Mesenchymal stem cell (in vitro differentiated cells and primary cell): ENCODE results near the gene SIX4.

ENCODE experiments used
- DNase-seq: peaks from one replicate; pipeline ENCODE4 v3.0.0-alpha.2; 2013
- H2AFZ ChIP-seq: one replicate; pipeline ENCODE4 v1.6.1; 2013; ENCODE audit warnings: low read depth, mild to moderate bottlenecking, control low read depth, inconsistent platforms, low read length, moderate library complexity
- H2AK5ac ChIP-seq: 2 replicates; pipeline ENCODE4 v1.6.1; 2013; ENCODE audit warnings: low read length, moderate library complexity, mild to moderate bottlenecking, inconsistent platforms; ENCODE audit not compliant: severe bottlenecking
- H2BK120ac ChIP-seq: one replicate; pipeline ENCODE4 v1.6.1; 2013; ENCODE audit warnings: low read depth, mild to moderate bottlenecking, inconsistent platforms, low read length, moderate library complexity
- H2BK12ac ChIP-seq, 2 experiments: one replicate each; pipeline ENCODE4 v1.6.1; 2013; ENCODE audit warnings: inconsistent platforms in 2 of 2, low read length in 2 of 2, mild to moderate bottlenecking in 2 of 2, moderate library complexity in 2 of 2, control low read depth in 1 of 2
- H2BK15ac ChIP-seq: one replicate; pipeline ENCODE4 v1.6.1; 2013; ENCODE audit warnings: mild to moderate bottlenecking, low read depth, inconsistent platforms; ENCODE audit not compliant: poor library complexity, severe bottlenecking
- H2BK5ac ChIP-seq: 2 replicates; pipeline ENCODE4 v1.6.1; 2013; ENCODE audit warnings: low read depth, mild to moderate bottlenecking, low read length, control low read depth, inconsistent platforms; ENCODE audit not compliant: poor library complexity, severe bottlenecking
- H3K14ac ChIP-seq, 2 experiments: one replicate each; pipeline ENCODE4 v1.6.1; 2013; ENCODE audit warnings: inconsistent platforms in 2 of 2, low read length in 2 of 2, control low read depth in 1 of 2, mild to moderate bottlenecking in 1 of 2, moderate library complexity in 1 of 2
- H3K18ac ChIP-seq, 2 experiments: one replicate each; pipeline ENCODE4 v1.6.1; 2013; ENCODE audit warnings: inconsistent platforms in 2 of 2, low read length in 2 of 2, control low read depth in 1 of 2, low read depth in 1 of 2, mild to moderate bottlenecking in 1 of 2
- H3K23ac ChIP-seq, 2 experiments: one replicate each; pipeline ENCODE4 v1.6.1; 2013; ENCODE audit warnings: inconsistent platforms in 2 of 2, low read length in 2 of 2, mild to moderate bottlenecking in 2 of 2, moderate library complexity in 2 of 2, control low read depth in 1 of 2
- H3K27ac ChIP-seq: 2 replicates; pipeline ENCODE4 v1.5.1; 2013; ENCODE audit warnings: mild to moderate bottlenecking, moderate library complexity, low read length, control low read depth, inconsistent platforms; ENCODE audit not compliant: poor library complexity, severe bottlenecking
- H3K27me3 ChIP-seq, 2 experiments: 2 replicates each; pipeline versions ENCODE4 v1.6.1 to v1.7.0; 2013; ENCODE audit warnings: low read length in 2 of 2, mild to moderate bottlenecking in 2 of 2, moderate library complexity in 2 of 2, control low read depth in 1 of 2, inconsistent platforms in 1 of 2; ENCODE audit not compliant: control insufficient read depth in 1 of 2, insufficient read depth in 1 of 2
- H3K36me3 ChIP-seq, 2 experiments: 2 replicates each; pipeline versions ENCODE4 v1.6.1 to v1.7.0; 2013; ENCODE audit warnings: low read length in 2 of 2, control low read depth in 1 of 2, inconsistent platforms in 1 of 2, low read depth in 1 of 2, mild to moderate bottlenecking in 1 of 2; ENCODE audit not compliant: insufficient read depth in 2 of 2, control insufficient read depth in 1 of 2
- H3K4ac ChIP-seq, 2 experiments: one replicate each; pipeline ENCODE4 v1.6.1; 2013; ENCODE audit warnings: inconsistent platforms in 2 of 2, low read length in 2 of 2, mild to moderate bottlenecking in 2 of 2, moderate library complexity in 2 of 2, control low read depth in 1 of 2, low read depth in 1 of 2
- H3K4me1 ChIP-seq: 2 replicates; pipeline ENCODE4 v1.6.1; 2013; ENCODE audit warnings: low read depth, low read length, control low read depth; ENCODE audit not compliant: control insufficient read depth, insufficient read depth
- H3K4me2 ChIP-seq: 2 replicates; pipeline ENCODE4 v1.6.1; 2013; ENCODE audit warnings: low read length, mild to moderate bottlenecking, inconsistent platforms; ENCODE audit not compliant: poor library complexity, severe bottlenecking
- H3K4me3 ChIP-seq, 2 experiments: 2 replicates each; pipeline versions ENCODE4 v1.5.1 to v1.7.0; 2013; ENCODE audit warnings: low read length in 2 of 2, mild to moderate bottlenecking in 2 of 2, control low read depth in 1 of 2, low read depth in 1 of 2; ENCODE audit not compliant: insufficient read depth in 1 of 2
- H3K79me1 ChIP-seq: replicated peaks from 2 replicates; pipeline ENCODE4 v1.6.1; 2013; ENCODE audit warnings: mild to moderate bottlenecking, control low read depth, low read length, inconsistent platforms; ENCODE audit not compliant: poor library complexity, severe bottlenecking
- H3K9ac ChIP-seq: 2 replicates; pipeline ENCODE4 v1.7.0; 2013; ENCODE audit warnings: mild to moderate bottlenecking, low read length, moderate library complexity
- H3K9me3 ChIP-seq: 2 replicates; pipeline ENCODE4 v1.7.0; 2013; ENCODE audit warnings: mild to moderate bottlenecking, low read length; ENCODE audit not compliant: control insufficient read depth
- H4K8ac ChIP-seq: one replicate; pipeline ENCODE4 v1.6.1; 2013; ENCODE audit warnings: inconsistent platforms, mild to moderate bottlenecking, low read length, moderate library complexity
- H4K91ac ChIP-seq: one replicate; pipeline ENCODE4 v1.6.1; 2013; ENCODE audit warnings: mild to moderate bottlenecking, low read length, inconsistent platforms
- WGBS: methylation state at CpG from one replicate; pipeline ENCODE4 v1.1.7; 2013; ENCODE audit warnings: mixed read lengths; 5-methylcytosine and 5-hydroxymethylcytosine counted together

Gene SIX4

DNA sequence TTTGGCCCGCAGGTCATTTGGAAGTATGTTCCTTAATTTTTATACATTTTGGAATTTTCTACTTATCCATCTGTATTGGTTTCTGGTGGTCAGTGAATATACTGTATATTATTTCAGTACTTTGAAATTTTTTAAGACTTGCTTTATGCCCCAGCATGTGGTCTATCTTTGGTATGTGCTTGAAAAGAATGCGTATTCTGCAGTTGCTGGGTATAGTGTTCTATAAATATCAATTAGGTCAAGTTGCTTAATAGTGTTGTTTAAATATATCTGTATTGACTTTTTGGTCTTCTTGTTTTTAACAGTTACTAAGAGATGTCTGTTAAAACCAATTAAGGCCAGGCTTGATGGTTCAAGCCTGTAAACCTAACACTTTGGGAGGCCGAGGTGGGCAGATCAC lies 53.2 kb downstream of the SIX4 start:
- Histone ChIP-seq H3K4me1 (peaks cover 2% of the 10 kb centered on the region), H2BK15ac (no peak overlapping the region), H2AFZ (no peak overlapping the region), H3K23ac (no peak overlapping the region), H2BK120ac (no peak overlapping the region), H3K36me3 (no peaks in the 10 kb centered on the region), H2BK5ac (no peak overlapping the region), H4K91ac (no peak overlapping the region), H3K27ac (no peak overlapping the region), H3K18ac (no peak overlapping the region), H3K27me3 (no peaks in the 10 kb centered on the region), H3K9me3 (no peaks in the 10 kb centered on the region), H4K8ac (no peak overlapping the region), H3K14ac (no peak overlapping the region), H3K79me1 (no peaks in the 10 kb centered on the region), H2AK5ac (no peak overlapping the region), H3K4ac (no peak overlapping the region), H2BK12ac (no peak overlapping the region), H3K4me2 (no peak overlapping the region), H3K4me3 (no peak overlapping the region), H3K9ac (no peak overlapping the region)
- 85% methylated on average over 2 of the region's 3 CpGs for WGBS
- DNase-seq: no peak

- Histone ChIP-seq H3K36me3 (no peaks in the 10 kb centered on the region), H3K4me1 (peaks cover 2% of the 10 kb centered on the region), H3K14ac (no peak overlapping the region), H3K79me1 (no peaks in the 10 kb centered on the region), H3K18ac (no peak overlapping the region), H2AFZ (no peak overlapping the region), H2AK5ac (no peak overlapping the region), H3K4ac (no peak overlapping the region), H3K23ac (no peak overlapping the region), H3K9ac (no peak overlapping the region), H3K4me2 (no peak overlapping the region), H4K8ac (no peak overlapping the region), H3K9me3 (no peaks in the 10 kb centered on the region), H2BK15ac (no peak overlapping the region), H2BK5ac (no peak overlapping the region), H2BK12ac (no peak overlapping the region), H3K4me3 (no peak overlapping the region), H3K27me3 (no peaks in the 10 kb centered on the region), H3K27ac (no peak overlapping the region), H4K91ac (no peak overlapping the region), H2BK120ac (no peak overlapping the region)
- WGBS: 100% methylated on average over 1 of the region's 5 CpGs
- no peak for DNase-seq
Observed at GRCh38 chr14:60668431-60669112, 55.6 kb downstream of the SIX4 start.

DNA sequence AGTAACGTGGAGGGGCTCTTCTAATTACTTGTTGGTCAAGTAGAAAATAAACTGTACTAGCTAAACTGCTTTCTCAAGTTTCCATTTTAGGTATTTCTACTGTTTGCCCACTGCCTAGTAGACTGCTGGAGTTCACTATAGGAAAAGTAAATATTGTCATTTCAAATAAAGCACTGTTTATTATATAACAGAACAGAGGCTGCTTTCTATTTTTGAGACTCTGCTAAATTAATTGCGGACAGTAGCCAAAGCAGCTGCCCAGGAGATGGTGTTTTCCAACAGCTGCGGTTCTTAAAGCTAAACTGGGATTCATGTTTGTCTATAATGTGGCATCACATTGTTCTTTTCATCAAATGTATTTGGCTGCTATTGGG lies 59.0 kb downstream of the SIX4 start:
- Histone ChIP-seq H3K9me3 (no peaks in the 10 kb centered on the region), H3K9ac (no peak overlapping the region), H4K91ac (no peak overlapping the region), H2BK120ac (no peak overlapping the region), H2AFZ (no peak overlapping the region), H3K4me3 (no peak overlapping the region), H3K79me1 (no peaks in the 10 kb centered on the region), H3K4me1 (no peaks in the 10 kb centered on the region), H3K27ac (no peak overlapping the region), H2BK15ac (no peak overlapping the region), H3K27me3 (no peaks in the 10 kb centered on the region), H2BK5ac (no peak overlapping the region), H3K36me3 (no peaks in the 10 kb centered on the region), H4K8ac (no peak overlapping the region), H3K18ac (no peak overlapping the region), H2BK12ac (no peak overlapping the region), H3K4ac (no peak overlapping the region), H3K4me2 (no peak overlapping the region), H2AK5ac (no peak overlapping the region), H3K14ac (no peak overlapping the region), H3K23ac (no peak overlapping the region)
- no peak for DNase-seq
- WGBS: 83% methylated on average over 2 of the region's 3 CpGs

DNA sequence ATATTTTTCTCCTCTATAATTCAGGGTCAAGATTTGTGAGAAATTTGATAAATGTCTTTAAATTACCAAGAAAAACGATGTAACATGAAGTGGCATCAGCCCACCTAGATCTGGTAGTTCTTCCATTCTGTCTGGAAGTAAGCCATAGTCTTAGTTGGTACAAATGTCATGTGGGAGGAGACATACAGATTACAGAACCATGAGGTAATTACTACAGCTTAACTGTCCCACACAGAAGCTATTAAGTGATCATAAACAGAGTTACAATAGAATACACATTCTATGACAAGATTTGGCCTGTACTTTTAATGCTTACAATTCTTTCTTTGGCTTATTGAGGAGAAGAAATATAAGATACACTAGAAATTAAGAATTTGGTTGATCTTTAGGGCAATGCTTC lies 61.2 kb downstream of the SIX4 start:
- no peak overlapping the region for H3K4ac ChIP-seq
- H3K4me3 ChIP-seq: no peak overlapping the region
- H3K79me1 ChIP-seq: no peaks in the 10 kb centered on the region
- H3K14ac ChIP-seq: no peak overlapping the region
- WGBS: 75% methylated on average over 1 of the region's 1 CpG
- no peak for DNase-seq
- no peak overlapping the region for H4K8ac ChIP-seq
- no peaks in the 10 kb centered on the region for H3K27me3 ChIP-seq
- no peak overlapping the region for H2BK120ac ChIP-seq
- no peak overlapping the region for H2BK5ac ChIP-seq
- no peak overlapping the region for H2AK5ac ChIP-seq
- no peak overlapping the region for H2BK15ac ChIP-seq
- no peaks in the 10 kb centered on the region for H3K36me3 ChIP-seq
- no peak overlapping the region for H3K18ac ChIP-seq
- no peaks in the 10 kb centered on the region for H3K9me3 ChIP-seq
- no peak overlapping the region for H2AFZ ChIP-seq
- no peak overlapping the region for H3K9ac ChIP-seq
- H3K27ac ChIP-seq: no peak overlapping the region
- H3K23ac ChIP-seq: no peak overlapping the region
- H3K4me1 ChIP-seq: peaks cover 2% of the 10 kb centered on the region
- no peak overlapping the region for H2BK12ac ChIP-seq
- no peak overlapping the region for H3K4me2 ChIP-seq
- no peak overlapping the region for H4K91ac ChIP-seq
